ENCODE measurements around the gene C19orf67.
A peak's percentile ranks its signal among the peaks of the same experiment; 100 is the strongest.

GRCh38 chr19:14031719-14032480, 53.7 kb downstream of the C19orf67 start, which contains the start of gene IL27RA:
- TF ChIP-seq CTCF (IDR thresholded peaks at IDR 0.05): peak; percentile 9 to 55 (median 36)
- no peak for TF ChIP-seq POLR2A (IDR thresholded peaks at IDR 0.05)
